Measurements from ENCODE around the gene TBL3.

TBL3 gene

GRCh38 chr16:2016407-2016922 is 44.6 kb downstream of the TBL3 start:
- no peak for DNase-seq (ENCODE audit: low read depth)

- no peak for DNase-seq (ENCODE audit: low read depth)
Observed at GRCh38 chr16:2019518-2019920, 47.7 kb downstream of the TBL3 start, which contains the start of gene NPW. Gene NPW, plus strand, starts transcription at chr16:2019785.

GRCh38 chr16:2019921-2020831 is 48.3 kb downstream of the TBL3 start:
- no peak for DNase-seq (ENCODE audit: low read depth)

DNA sequence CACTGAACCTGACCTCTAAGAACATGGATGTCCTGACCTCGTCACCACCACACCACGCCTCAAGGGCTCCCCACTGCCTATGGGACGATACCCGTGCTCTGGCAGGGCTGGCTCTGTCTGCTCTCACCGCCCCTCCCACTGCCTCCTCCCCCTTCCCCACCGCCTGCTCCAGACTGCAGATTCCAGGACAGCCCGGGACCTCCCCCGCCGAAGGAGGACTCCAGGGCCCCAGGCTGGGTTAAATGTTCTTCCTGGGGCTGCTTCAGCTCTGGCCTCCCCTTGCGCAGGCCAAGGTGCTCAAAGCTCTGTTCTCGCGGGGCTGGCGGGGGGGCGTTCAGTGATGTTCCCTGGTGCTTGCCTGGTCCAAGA is 50.9 kb downstream of the TBL3 start:
- DNase-seq (ENCODE audit: low read depth), result peak; percentile 73

DNA sequence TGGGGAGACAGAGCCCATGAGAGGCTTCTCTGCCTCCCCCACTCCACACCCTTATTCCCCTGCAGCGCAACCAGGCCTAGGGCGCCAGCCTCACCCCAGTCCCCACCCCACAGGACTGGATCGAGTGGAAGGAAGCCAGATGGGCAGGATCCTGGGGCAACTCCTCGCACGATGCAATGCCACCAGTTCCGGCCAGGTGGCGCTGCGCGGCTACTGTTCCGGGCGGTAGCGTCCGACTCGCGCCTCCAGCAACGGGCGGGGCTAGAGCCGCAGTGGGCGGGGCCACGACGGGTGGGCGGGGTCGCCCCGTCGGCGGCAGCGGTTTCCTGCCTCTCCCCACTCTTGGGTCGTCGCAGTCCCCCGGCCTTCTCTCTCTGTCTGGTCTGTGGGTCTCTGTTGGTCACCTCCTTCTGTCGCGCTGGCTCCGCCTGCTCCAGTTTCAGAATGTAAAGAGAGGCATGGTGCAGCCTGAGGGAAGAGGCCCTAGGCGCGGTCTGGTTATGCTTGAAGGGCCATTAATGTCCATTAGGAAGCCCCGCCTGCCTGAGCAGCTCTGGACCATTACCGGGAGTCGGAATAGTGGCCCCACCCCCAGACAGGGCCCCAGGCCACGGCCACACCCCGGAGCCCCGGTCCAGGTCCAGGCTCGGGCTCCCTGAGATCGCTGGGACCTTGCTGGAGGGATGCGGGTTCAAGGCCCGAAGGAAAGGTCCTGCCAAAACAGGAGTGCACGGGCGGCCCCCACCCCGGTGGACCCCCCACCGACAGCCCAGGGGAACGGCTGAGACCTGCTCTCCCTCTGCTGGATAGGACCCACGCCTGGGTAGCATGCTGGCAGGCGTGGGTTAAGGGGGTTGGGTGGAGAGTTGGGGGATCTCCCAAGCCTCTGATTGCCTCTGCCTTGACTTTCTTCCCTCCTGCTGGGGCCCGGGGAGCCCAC is 51.5 kb downstream of the TBL3 start:
- DNase-seq (ENCODE audit: low read depth), result peak; percentile 87

DNA sequence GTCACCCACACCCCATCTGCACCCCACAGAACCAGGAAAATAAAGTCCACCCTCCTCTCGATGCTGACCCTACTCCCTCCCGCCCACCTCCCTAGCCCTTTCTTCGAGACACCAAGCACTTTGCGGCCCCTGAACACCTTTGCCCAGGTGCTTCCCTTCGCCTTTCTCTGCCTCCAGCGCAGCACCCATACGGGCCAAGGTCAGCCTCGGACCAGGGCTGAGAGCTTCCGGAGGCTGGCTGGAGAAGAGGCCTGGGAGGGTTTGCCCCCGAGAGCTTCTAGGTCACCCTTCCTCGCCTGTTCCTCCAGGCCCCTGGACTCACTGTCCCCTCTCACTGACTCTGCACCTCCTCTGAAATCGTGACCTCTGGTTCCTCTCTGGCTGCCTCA is 52.2 kb downstream of the TBL3 start:
- DNase-seq (ENCODE audit: low read depth), result no peak

DNA sequence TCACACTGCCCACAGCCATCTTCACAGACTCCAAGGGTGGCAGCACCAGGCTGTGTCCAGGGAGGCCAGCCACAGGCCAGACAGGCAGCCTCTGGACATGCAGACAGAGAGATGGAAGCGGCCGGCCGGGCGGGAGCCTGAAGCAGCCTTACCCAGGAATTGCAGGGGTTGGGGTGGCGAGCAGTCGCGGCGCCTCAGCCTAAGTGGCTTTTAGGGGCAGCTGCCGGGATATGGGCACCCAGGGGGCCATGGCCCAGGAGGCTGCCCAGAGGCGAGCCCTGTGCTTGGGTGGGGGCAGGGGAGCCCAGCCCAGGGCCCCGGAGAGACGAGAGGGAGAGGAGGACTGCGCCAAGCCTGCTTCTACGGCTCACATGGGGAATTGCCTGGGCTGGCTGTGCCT is 53.4 kb downstream of the TBL3 start:
- no peak for DNase-seq (ENCODE audit: low read depth)

DNA sequence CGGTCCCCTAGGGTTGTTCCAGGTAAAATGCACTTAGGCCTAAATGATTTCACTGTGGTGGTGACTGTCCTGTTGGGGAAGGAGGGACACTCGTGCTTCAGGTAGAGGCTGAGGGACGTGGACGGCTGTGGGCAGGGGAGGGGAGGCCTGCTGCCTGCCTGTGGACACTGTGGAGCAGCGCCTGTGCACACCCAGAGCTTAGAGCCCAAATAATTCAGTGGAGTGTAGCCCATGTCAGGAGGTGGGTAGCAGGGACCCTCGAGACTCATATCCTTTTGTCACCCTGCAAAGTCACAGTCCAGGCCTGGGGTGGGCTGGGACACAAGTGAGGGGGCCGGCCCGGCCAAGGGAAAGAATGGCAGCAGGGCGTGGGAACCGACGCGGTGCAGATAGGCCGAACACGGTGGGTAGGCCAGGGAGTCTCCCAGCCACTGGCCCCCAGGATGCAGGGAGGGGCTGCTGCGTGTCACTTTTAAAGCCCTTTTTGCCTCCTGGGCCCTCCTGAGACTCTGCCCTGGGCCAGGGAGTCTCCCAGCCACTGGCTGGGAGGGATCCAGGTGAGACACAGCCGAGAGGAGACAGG is 54.1 kb downstream of the TBL3 start:
- DNase-seq (ENCODE audit: low read depth), result no peak

GRCh38 chr16:2026461-2027023 is 54.7 kb downstream of the TBL3 start, which contains the start of gene NHERF2:
Gene NHERF2, plus strand, starts transcription at chr16:2026902. Its CDS starts 104 bp downstream, at chr16:2027006.
- peak; percentile 52 for DNase-seq (ENCODE audit: low read depth)

DNA sequence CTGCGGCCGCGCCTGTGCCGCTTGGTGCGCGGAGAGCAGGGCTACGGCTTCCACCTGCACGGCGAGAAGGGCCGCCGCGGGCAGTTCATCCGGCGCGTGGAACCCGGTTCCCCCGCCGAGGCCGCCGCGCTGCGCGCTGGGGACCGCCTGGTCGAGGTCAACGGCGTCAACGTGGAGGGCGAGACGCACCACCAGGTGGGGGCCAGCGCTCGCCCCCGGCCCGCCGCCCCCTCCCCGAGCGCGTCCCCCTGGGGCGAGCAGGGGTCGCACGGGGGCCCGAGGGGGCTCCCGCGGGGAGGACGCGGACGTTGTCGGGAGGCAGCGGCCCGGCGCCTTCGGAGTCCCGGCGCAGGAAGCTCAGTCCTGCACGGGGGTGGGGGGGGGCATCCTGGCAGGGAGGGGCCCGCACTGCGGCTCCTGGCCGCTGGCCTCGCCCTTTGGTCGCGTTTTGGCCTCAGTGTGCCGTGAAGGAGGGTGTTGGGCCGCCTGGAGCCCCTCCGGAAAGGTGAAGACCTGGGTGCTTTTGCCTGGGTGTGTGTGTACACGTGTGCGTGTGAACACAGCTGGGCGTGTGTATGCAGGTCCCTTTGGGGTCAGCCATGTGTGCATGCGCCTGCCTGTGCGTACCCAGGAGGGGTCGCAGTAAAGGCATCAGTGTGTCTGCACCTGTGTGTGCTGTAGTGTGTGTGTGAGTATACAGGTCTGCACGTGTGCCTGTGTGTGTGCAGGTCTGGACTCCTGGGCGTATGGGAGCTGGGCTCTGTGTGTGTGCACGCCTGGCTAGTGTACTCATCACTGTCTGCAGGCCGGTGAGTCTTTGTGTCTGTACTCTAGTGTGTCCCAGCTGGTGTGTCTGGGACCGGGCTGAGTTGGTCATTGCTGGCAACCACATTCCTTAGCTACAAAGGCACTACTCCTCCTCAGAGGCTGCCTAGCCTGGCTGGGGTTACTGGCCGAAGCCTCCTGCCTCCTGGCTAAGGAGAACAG is 55.5 kb downstream of the TBL3 start:
- DNase-seq (ENCODE audit: low read depth), result peak; percentile 73

DNA sequence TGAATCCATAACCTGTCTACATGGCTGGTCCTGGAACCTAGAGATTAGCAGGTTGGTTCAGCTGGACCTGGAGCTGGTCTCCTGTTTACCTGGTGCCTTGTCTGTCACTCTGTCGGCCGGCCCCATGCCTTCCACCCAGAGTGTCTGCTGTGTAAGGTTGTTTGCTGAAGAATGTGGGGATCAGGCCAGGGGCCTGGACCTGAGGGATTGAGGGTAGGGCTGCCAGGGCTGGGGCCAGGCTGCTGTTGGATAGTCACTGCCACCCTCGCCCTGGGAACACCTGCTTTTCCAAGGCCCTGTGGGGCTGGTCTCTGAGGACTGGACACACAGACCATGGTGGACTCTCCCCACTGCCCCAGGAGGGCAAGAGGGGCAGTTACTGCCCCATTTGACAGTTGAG is 56.3 kb downstream of the TBL3 start:
- DNase-seq (ENCODE audit: low read depth), result no peak

DNA sequence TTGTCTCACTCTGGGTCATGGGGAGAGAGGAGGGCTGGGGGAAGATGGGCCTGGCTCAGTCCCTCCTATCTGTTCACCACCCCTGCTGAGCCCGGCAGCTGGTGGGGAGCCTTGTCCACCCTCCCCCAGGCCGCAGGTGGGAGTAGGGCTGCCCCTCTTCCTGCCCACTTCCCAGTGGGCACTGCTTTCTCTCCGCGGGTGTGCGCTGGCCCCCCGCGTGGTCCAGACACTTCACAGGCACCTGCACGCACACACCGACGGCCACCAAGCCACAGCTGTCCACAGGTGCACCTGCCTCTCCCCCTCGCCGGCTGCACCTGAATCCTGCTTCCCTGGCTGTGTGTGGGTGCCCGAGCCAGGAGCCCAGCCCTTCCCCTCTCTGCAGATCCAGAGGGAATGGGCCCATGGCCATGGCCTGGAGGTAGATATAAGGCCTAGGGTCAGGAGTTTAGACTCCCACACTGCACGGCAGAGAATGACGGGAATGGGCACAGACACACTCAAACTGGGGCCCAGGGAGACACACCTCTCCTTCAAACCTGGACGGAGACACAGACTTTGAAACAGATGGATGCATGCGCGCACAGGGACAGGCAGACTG is 56.9 kb downstream of the TBL3 start:
- DNase-seq (ENCODE audit: low read depth), result no peak

- no peak for DNase-seq (ENCODE audit: low read depth)
Observed at GRCh38 chr16:2029350-2029749, 57.5 kb downstream of the TBL3 start.

GRCh38 chr16:2030036-2030435 is 58.2 kb downstream of the TBL3 start:
- DNase-seq (ENCODE audit: low read depth), result no peak

DNA sequence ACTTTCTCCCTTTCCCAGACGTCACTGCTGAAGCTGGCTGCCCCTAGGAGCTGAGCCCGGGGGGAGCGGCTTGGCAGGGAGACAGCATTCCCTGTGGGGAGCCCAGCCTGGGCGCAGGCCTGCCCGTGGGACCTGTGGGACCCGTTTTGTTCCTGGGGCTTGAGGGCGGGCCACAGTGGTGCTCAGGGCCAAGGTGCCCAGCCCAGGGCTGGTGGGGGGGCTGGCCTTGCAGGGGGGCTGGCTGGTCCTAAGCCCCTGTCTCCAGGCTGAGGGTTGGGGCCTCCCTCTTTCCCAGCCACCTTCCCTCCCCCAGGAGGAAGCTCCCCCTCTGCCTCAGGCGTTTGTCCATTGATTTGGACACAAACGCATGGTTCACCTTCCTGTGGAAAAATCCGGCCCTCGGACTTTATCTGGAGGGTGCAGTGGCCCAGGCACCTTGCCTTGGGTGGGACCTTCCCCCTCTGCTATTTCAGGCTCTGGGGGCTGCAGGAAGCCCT is 59.3 kb downstream of the TBL3 start:
- DNase-seq (ENCODE audit: low read depth), result no peak
